Adrenal gland (tissue), 12 donors: ENCODE measurements around the gene ABCC4. TPM values are rescaled to one million over a fixed set of nuclear protein-coding genes. Genes with fewer than 3 reads are reported as not detected.

Source experiments
- DNase-seq, 7 donors: peaks; one replicate each; pipeline ENCODE4 v3.0.0-alpha.2; 2019 to 2020
- H3K27ac ChIP-seq, 5 donors: fragments of 200-600 bp; sonication (generic) in 4 of 5; 1 replicate in 3 of 5; 2 replicates in 2 of 5; pipeline versions ENCODE4 v1.5.1 to v1.8.0; 2016 to 2020; ENCODE audit warnings: mild to moderate bottlenecking in 1 of 5
- H3K27me3 ChIP-seq: fragments of 200-600 bp; 2 replicates; pipeline ENCODE4 v1.8.0; 2021
- H3K36me3 ChIP-seq, 2 donors: fragments of 200-600 bp; replicated peaks in 1 of 2; 1 replicate in 1 of 2; 2 replicates in 1 of 2; pipeline versions ENCODE4 v1.5.1 to v1.8.0; 2018 to 2022
- H3K4me1 ChIP-seq, 2 donors: fragments of 200-600 bp; replicated peaks in 1 of 2; 1 replicate in 1 of 2; 2 replicates in 1 of 2; pipeline versions ENCODE4 v1.5.1 to v1.8.0; 2018 to 2021
- H3K4me3 ChIP-seq, 4 donors: fragments of 200-600 bp; sonication (generic) in 3 of 4; one replicate each; pipeline ENCODE4 v1.5.1; 2016 to 2018
- H3K9me3 ChIP-seq, 3 donors: fragments of 200-600 bp; sonication (generic) in 1 of 3; replicated peaks in 1 of 3; 1 replicate in 2 of 3; 2 replicates in 1 of 3; pipeline versions ENCODE4 v1.5.1 to v1.8.0; 2016 to 2021
- CTCF ChIP-seq, 6 experiments: fragments of 450-650 bp in 4 of 6; fragments of 200-600 bp in 2 of 6; sonication (generic) in 1 of 6; IDR thresholded peaks; 1 replicate in 5 of 6; 2 replicates in 1 of 6; pipeline versions ENCODE4 v1.5.1 to v1.8.0; 2016 to 2021; ENCODE audit warnings: antibody characterized with exemption in 6 of 6, mild to moderate bottlenecking in 2 of 6, moderate library complexity in 1 of 6
- POLR2A ChIP-seq, 2 donors: fragments of 450-650 bp; IDR thresholded peaks; one replicate each; pipeline ENCODE4 v1.6.1; 2017; ENCODE audit warnings: antibody characterized with exemption in 2 of 2, mild to moderate bottlenecking in 2 of 2, moderate library complexity in 1 of 2
- WGBS, 4 donors: extraction: QIAGEN DNeasy Blood & Tissue Kit in 2 of 4; methylation state at CpG; one replicate each; pipeline versions ENCODE4 v1.1.5 to v1.1.7; 2013 to 2017; 5-methylcytosine and 5-hydroxymethylcytosine counted together
- intact Hi-C, 2 donors: fragments of 100-400 bp; cut with DNase I; formaldehyde crosslinking; loops; one replicate each; pipeline versions ENCODE4 v1.14.1 to v1.15.0; 2022 to 2023
- polyA plus RNA-seq, 3 donors: library from polyadenylated mRNA; stranded (reverse); fragments of 200-250 nt in 2 of 3; fragments of 350-450 nt in 1 of 3; fragmentation: Illumina TruSeq in 1 of 3; extraction: RNeasy Lipid Tissue Mini Kit (QIAGEN cat#74804) in 1 of 3; gene quantifications; one replicate each; pipeline ENCODE4 v1.2.3, GENCODE V29; 2013 to 2014
- total RNA-seq, 9 donors: library from RNA; depleted of rRNA in 4 of 9; stranded (reverse); fragments of >200 nt in 4 of 9; fragments of 120-200 nt in 1 of 9; fragmentation: NEBNext Ultra II Directional in 1 of 9; extraction: Animal tissue kit (Norgen Biotek cat#: 25700) in 1 of 9; gene quantifications; one replicate each; pipeline versions ENCODE4 v1.1.0 to v1.2.4, GENCODE V29; 2013 to 2023
- donor health status: healthy with polysubstance abuse.
- donor health status: Bipolar disorder and iron deficiency.
- donor health status: DM: yes; HTN: yes; CAD: no.
- donor health status: DM: no; HTN: no; CAD: no.
- donor health status: DM: no; HTN: no; CAD: no.
- donor health status: DM: yes; HTN: yes; CAD: no.

Gene ABCC4
- total and polyA plus RNA-seq, 12 donors = 0.56 to 6.6 (median 3.4) TPM

- intact Hi-C loops = no loop called here
- DNase-seq = no peak
- Histone ChIP-seq H3K9me3 (no peaks in the 10 kb centered on the region), H3K4me3 (no peak overlapping the region), H3K4me1 (no peaks in the 10 kb centered on the region), H3K36me3 (no peaks in the 10 kb centered on the region), H3K27me3 (no peaks in the 10 kb centered on the region), H3K27ac (no peak overlapping the region)
- 64 to 79% (median 76%) methylated on average over 7 of the region's 7 CpGs for WGBS, 4 donors
- no peak for TF ChIP-seq POLR2A (IDR thresholded peaks at IDR 0.05)
- no peak for TF ChIP-seq CTCF (IDR thresholded peaks at IDR 0.05)
Measured at GRCh38 chr13:95100525-95101433, 200.5 kb downstream of the ABCC4 start.

GRCh38 chr13:95099541-95099940 lies 201.7 kb downstream of the ABCC4 start:
- no peaks in the 10 kb centered on the region for H3K27me3 ChIP-seq
- no peaks in the 10 kb centered on the region for H3K4me1 ChIP-seq
- no peak for DNase-seq
- no peaks in the 10 kb centered on the region for H3K36me3 ChIP-seq
- TF ChIP-seq POLR2A (IDR thresholded peaks at IDR 0.05) (no peak), CTCF (IDR thresholded peaks at IDR 0.05) (no peak)
- H3K4me3 ChIP-seq = no peak overlapping the region
- WGBS, 4 donors = 93 to 96% (median 94%) methylated on average over 6 of the region's 6 CpGs
- intact Hi-C loops = no loop called here
- no peak overlapping the region for H3K27ac ChIP-seq
- no peaks in the 10 kb centered on the region for H3K9me3 ChIP-seq

- intact Hi-C loops = no loop called here
- no peaks in the 10 kb centered on the region for H3K27me3 ChIP-seq
- H3K27ac ChIP-seq = no peak overlapping the region
- no peak overlapping the region for H3K4me3 ChIP-seq
- TF ChIP-seq CTCF (IDR thresholded peaks at IDR 0.05) (no peak), POLR2A (IDR thresholded peaks at IDR 0.05) (no peak)
- DNase-seq = no peak
- H3K36me3 ChIP-seq = no peaks in the 10 kb centered on the region
- H3K9me3 ChIP-seq = no peaks in the 10 kb centered on the region
- 76 to 91% (median 84%) methylated on average over 2 of the region's 2 CpGs for WGBS, 4 donors
- H3K4me1 ChIP-seq = no peaks in the 10 kb centered on the region
Measured at GRCh38 chr13:95098916-95099315, 202.3 kb downstream of the ABCC4 start.

- WGBS, 4 donors = 75 to 94% (median 92%) methylated on average over 3 of the region's 3 CpGs
- no peak for DNase-seq
Measured at GRCh38 chr13:95091755-95092154, 209.5 kb downstream of the ABCC4 start.

More at GRCh38 chr13:95091755-95092154, 209.5 kb downstream of the ABCC4 start:
- no peaks in the 10 kb centered on the region for H3K36me3 ChIP-seq
- H3K27me3 ChIP-seq = no peaks in the 10 kb centered on the region
- no peaks in the 10 kb centered on the region for H3K4me1 ChIP-seq
- TF ChIP-seq POLR2A (IDR thresholded peaks at IDR 0.05) = no peak
- TF ChIP-seq CTCF (IDR thresholded peaks at IDR 0.05) = no peak
- H3K4me3 ChIP-seq = no peak overlapping the region
- intact Hi-C loops = no loop called here
- no peak overlapping the region for H3K27ac ChIP-seq
- H3K9me3 ChIP-seq = no peaks in the 10 kb centered on the region
